Adrenal gland (tissue), 12 donors: ENCODE measurements around the gene TEKTIP1. TPM values are rescaled to one million over a fixed set of nuclear protein-coding genes. Genes with fewer than 3 reads are reported as not detected.

ENCODE experiments used
- DNase-seq, 7 donors: peaks; one replicate each; pipeline ENCODE4 v3.0.0-alpha.2; 2019 to 2020
- H3K27ac ChIP-seq, 5 donors: fragments of 200-600 bp; sonication (generic) in 4 of 5; 1 replicate in 3 of 5; 2 replicates in 2 of 5; pipeline versions ENCODE4 v1.5.1 to v1.8.0; 2016 to 2020; ENCODE audit warnings: mild to moderate bottlenecking in 1 of 5
- H3K27me3 ChIP-seq: fragments of 200-600 bp; 2 replicates; pipeline ENCODE4 v1.8.0; 2021
- H3K36me3 ChIP-seq, 2 donors: fragments of 200-600 bp; replicated peaks in 1 of 2; 1 replicate in 1 of 2; 2 replicates in 1 of 2; pipeline versions ENCODE4 v1.5.1 to v1.8.0; 2018 to 2022
- H3K4me1 ChIP-seq, 2 donors: fragments of 200-600 bp; replicated peaks in 1 of 2; 1 replicate in 1 of 2; 2 replicates in 1 of 2; pipeline versions ENCODE4 v1.5.1 to v1.8.0; 2018 to 2021
- H3K4me3 ChIP-seq, 4 donors: fragments of 200-600 bp; sonication (generic) in 3 of 4; one replicate each; pipeline ENCODE4 v1.5.1; 2016 to 2018
- H3K9me3 ChIP-seq, 3 donors: fragments of 200-600 bp; sonication (generic) in 1 of 3; replicated peaks in 1 of 3; 1 replicate in 2 of 3; 2 replicates in 1 of 3; pipeline versions ENCODE4 v1.5.1 to v1.8.0; 2016 to 2021
- POLR2A ChIP-seq, 2 donors: fragments of 450-650 bp; IDR thresholded peaks; one replicate each; pipeline ENCODE4 v1.6.1; 2017; ENCODE audit warnings: antibody characterized with exemption in 2 of 2, mild to moderate bottlenecking in 2 of 2, moderate library complexity in 1 of 2
- WGBS, 4 donors: extraction: QIAGEN DNeasy Blood & Tissue Kit in 2 of 4; methylation state at CpG; one replicate each; pipeline versions ENCODE4 v1.1.5 to v1.1.7; 2013 to 2017; 5-methylcytosine and 5-hydroxymethylcytosine counted together
- intact Hi-C, 2 donors: fragments of 100-400 bp; cut with DNase I; formaldehyde crosslinking; loops; one replicate each; pipeline versions ENCODE4 v1.14.1 to v1.15.0; 2022 to 2023
- polyA plus RNA-seq, 3 donors: library from polyadenylated mRNA; stranded (reverse); fragments of 200-250 nt in 2 of 3; fragments of 350-450 nt in 1 of 3; fragmentation: Illumina TruSeq in 1 of 3; extraction: RNeasy Lipid Tissue Mini Kit (QIAGEN cat#74804) in 1 of 3; gene quantifications; one replicate each; pipeline ENCODE4 v1.2.3, GENCODE V29; 2013 to 2014
- total RNA-seq, 9 donors: library from RNA; depleted of rRNA in 4 of 9; stranded (reverse); fragments of >200 nt in 4 of 9; fragments of 120-200 nt in 1 of 9; fragmentation: NEBNext Ultra II Directional in 1 of 9; extraction: Animal tissue kit (Norgen Biotek cat#: 25700) in 1 of 9; gene quantifications; one replicate each; pipeline versions ENCODE4 v1.1.0 to v1.2.4, GENCODE V29; 2013 to 2023
- TF ChIP-seq, protein P1 (sequence below), 6 experiments: fragments of 450-650 bp in 4 of 6; fragments of 200-600 bp in 2 of 6; sonication (generic) in 1 of 6; IDR thresholded peaks; 1 replicate in 5 of 6; 2 replicates in 1 of 6; pipeline versions ENCODE4 v1.5.1 to v1.8.0; 2016 to 2021; ENCODE audit warnings: antibody characterized with exemption in 6 of 6, mild to moderate bottlenecking in 2 of 6, moderate library complexity in 1 of 6
- donor health status: healthy with polysubstance abuse.
- donor health status: Bipolar disorder and iron deficiency.
- donor health status: DM: yes; HTN: yes; CAD: no.
- donor health status: DM: no; HTN: no; CAD: no.
- donor health status: DM: no; HTN: no; CAD: no.
- donor health status: DM: yes; HTN: yes; CAD: no.

TEKTIP1 gene
- total and polyA plus RNA-seq, 12 donors = 0.68 to 3.6 (median 1.4) TPM; not detected in 5

DNA sequence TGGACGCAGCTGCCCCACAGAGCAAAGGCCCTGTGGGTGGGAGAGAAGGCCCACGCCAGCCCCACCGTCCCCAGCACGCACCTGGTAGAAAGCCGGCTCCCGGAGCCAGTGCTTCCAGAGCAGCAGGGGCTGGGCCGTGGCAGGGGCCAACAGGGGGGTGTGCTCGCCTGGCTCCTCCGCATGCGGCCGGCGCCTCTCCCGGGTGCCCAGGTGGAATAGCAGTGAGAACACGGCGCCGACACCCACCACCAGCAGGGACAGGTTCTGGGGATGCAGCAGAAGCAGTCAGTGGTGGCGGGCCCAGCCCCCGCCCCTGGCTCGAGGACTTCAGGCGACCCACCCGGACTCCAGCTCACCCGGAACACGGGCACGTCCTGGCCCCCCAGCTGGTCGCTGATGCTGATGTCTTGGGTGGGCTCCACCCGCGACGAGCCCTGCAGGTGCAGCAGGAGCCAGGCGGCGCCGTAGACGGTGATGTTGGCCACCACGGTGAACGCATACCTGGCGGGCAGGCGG lies 8.9 kb downstream of the TEKTIP1 start:
- H3K4me1 ChIP-seq = peaks cover 0 to 1% of the 10 kb centered on the region in 2 donors
- WGBS, 4 donors = 83 to 91% (median 87%) methylated on average over 8 to 36 of the region's 36 CpGs
- no peak overlapping the region for H3K4me3 ChIP-seq
- intact Hi-C loops = loop anchor here (5.0 kb wide), 2 partner anchors 64 to 69 kb away; no protein-coding TSS in a partner anchor
- peaks cover 0 to 8% of the 10 kb centered on the region in 2 donors for H3K36me3 ChIP-seq
- TF ChIP-seq POLR2A (IDR thresholded peaks at IDR 0.05) = no peak
- TF ChIP-seq, protein P1, sequence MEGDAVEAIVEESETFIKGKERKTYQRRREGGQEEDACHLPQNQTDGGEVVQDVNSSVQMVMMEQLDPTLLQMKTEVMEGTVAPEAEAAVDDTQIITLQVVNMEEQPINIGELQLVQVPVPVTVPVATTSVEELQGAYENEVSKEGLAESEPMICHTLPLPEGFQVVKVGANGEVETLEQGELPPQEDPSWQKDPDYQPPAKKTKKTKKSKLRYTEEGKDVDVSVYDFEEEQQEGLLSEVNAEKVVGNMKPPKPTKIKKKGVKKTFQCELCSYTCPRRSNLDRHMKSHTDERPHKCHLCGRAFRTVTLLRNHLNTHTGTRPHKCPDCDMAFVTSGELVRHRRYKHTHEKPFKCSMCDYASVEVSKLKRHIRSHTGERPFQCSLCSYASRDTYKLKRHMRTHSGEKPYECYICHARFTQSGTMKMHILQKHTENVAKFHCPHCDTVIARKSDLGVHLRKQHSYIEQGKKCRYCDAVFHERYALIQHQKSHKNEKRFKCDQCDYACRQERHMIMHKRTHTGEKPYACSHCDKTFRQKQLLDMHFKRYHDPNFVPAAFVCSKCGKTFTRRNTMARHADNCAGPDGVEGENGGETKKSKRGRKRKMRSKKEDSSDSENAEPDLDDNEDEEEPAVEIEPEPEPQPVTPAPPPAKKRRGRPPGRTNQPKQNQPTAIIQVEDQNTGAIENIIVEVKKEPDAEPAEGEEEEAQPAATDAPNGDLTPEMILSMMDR (IDR thresholded peaks at IDR 0.05) = no peak
- no peaks in the 10 kb centered on the region for H3K9me3 ChIP-seq
- no peak for DNase-seq
- H3K27me3 ChIP-seq = no peaks in the 10 kb centered on the region
- H3K27ac ChIP-seq = no peak overlapping the region

DNA sequence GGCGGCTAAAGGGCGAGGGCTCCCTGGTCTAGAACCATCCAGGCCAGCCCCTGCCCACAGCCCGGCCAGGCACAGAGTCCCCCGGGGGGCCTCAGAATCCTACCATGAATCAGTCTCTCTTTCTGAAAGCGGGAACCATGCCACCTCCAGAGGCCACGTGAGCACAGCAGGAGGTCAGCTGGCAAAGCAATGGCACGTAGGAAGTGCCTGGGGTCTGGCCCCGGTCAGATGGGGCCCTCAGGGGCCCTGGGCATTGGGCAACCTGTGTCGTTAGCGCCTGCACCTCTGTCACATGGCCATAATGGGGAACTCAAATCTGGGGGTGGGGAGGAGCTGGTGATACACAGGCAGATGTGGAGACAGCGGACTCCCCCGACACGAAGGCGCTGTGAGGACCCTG lies 9.6 kb downstream of the TEKTIP1 start:
- Histone ChIP-seq H3K27ac (no peak overlapping the region), H3K9me3 (no peaks in the 10 kb centered on the region), H3K27me3 (no peaks in the 10 kb centered on the region), H3K36me3 (peaks cover 0 to 8% of the 10 kb centered on the region in 2 donors), H3K4me3 (no peak overlapping the region), H3K4me1 (peaks cover 0 to 8% of the 10 kb centered on the region in 2 donors)
- TF ChIP-seq POLR2A (IDR thresholded peaks at IDR 0.05) = no peak
- TF ChIP-seq, protein P1 (IDR thresholded peaks at IDR 0.05) = no peak
- WGBS, 4 donors = 63 to 97% (median 78%) methylated on average over 6 to 14 of the region's 14 CpGs
- DNase-seq = no peak
- intact Hi-C loops = loop anchor here (5.0 kb wide), 2 partner anchors 64 to 69 kb away; no protein-coding TSS in a partner anchor

DNA sequence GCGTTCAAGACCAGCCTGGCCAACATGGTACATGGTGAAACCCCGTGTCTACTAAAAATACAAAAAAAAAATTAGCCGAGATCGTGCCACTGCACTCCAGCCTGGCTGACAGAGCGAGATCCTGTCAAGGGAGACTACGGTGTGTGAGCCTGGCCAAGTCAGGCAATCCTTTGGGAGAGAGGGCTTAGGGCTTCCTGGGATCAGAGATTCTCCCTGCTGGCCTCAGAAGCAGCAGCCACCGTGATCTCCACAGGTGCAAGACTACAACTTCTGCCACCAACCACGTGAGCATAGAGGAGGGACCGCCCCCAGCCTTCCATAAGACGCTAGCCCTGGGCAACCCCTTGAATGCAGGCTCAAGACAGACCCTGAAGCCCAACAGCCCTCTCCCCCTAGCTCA lies 10.8 kb downstream of the TEKTIP1 start:
- TF ChIP-seq, protein P1 (IDR thresholded peaks at IDR 0.05) = no peak
- TF ChIP-seq POLR2A (IDR thresholded peaks at IDR 0.05) = no peak
- intact Hi-C loops = loop anchor here (5.0 kb wide), 2 partner anchors 62 to 67 kb away; no protein-coding TSS in a partner anchor
- Histone ChIP-seq H3K27me3 (no peaks in the 10 kb centered on the region), H3K36me3 (peaks cover 0 to 8% of the 10 kb centered on the region in 2 donors), H3K4me3 (no peak overlapping the region), H3K4me1 (peaks cover 4 to 15% of the 10 kb centered on the region in 2 donors), H3K9me3 (no peaks in the 10 kb centered on the region), H3K27ac (no peak overlapping the region)
- 90 to 93% (median 92%) methylated on average over 8 to 10 of the region's 10 CpGs for WGBS, 4 donors
- no peak for DNase-seq

DNA sequence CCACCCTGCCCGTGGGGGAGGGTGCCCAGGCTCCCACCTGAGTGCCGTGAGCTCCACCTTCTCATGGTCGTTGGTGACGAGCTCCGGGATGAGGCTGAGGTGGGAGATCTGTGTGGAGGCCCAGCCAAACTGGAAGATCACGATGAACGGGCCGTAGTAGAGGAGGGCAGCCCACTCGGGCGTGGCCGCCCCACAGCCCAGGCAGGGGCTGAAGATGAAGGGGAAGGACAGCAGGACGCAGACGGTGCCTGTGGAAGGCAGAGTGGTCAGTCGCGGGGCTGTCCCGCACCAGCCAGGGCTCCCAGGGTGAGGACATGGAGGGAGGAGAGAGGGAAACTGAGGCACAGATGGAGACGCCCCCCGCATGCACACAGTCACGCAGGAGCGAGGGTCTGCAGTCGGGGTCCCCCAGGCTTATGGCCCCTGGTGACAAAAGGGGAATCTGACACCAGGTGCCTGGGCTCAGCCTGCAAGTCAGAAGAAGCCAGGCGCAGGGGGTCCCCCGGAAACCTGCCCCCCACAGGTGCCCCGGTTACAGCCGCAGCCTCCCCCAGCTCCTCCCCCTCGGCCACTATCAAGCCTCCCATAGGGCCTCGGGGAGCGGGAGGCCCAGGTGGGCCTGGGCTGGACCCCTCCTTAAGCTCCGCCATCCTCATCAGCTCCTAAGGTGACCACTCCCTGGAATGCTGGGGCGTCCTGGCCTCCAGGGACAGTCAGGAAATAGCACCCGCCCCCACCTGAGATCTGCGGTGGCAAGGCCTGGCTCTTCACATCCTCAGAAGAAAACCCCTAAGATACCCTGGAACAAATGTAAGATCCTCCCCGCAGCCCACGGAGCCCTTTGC lies 12.2 kb downstream of the TEKTIP1 start:
- no peak overlapping the region for H3K4me3 ChIP-seq
- H3K4me1 ChIP-seq = peaks cover 7 to 23% of the 10 kb centered on the region in 2 donors
- H3K27me3 ChIP-seq = no peaks in the 10 kb centered on the region
- 87 to 94% (median 89%) methylated on average over 20 to 34 of the region's 34 CpGs for WGBS, 4 donors
- H3K9me3 ChIP-seq = no peaks in the 10 kb centered on the region
- no peak overlapping the region for H3K27ac ChIP-seq
- intact Hi-C loops = no loop called here
- DNase-seq = no peak
- peaks cover 0 to 8% of the 10 kb centered on the region in 2 donors for H3K36me3 ChIP-seq
- TF ChIP-seq, protein P1 (IDR thresholded peaks at IDR 0.05) = no peak
- no peak for TF ChIP-seq POLR2A (IDR thresholded peaks at IDR 0.05)
